ENCODE measurements around the gene ABLIM2.

- TF ChIP-seq EZH2phosphoT487 (IDR thresholded peaks at IDR 0.05; ENCODE audit: low read length) = no peak
- TF ChIP-seq CTCF (IDR thresholded peaks at IDR 0.05; ENCODE audit: low read length) = no peak
- TF ChIP-seq EZH2 (optimal IDR thresholded peaks at IDR 0.05; ENCODE audit: low read depth, low read length) = no peak
Observed at GRCh38 chr4:8108261-8108660, 50.4 kb downstream of the ABLIM2 start.
